GM23248 (cell line): ENCODE measurements around the gene INAFM2.

Experiments
- EZH2 ChIP-seq: fragments of 200-600 bp; sonication (generic); IDR thresholded peaks from 2 replicates; pipeline ENCODE4 v1.6.1; 2018; ENCODE audit warnings: antibody characterized with exemption, mild to moderate bottlenecking; ENCODE audit not compliant: insufficient read depth, poor library complexity, severe bottlenecking
- EZH2phosphoT487 ChIP-seq: fragments of 200-600 bp; sonication (generic); IDR thresholded peaks from 2 replicates; pipeline ENCODE4 v1.6.1; 2018; ENCODE audit warnings: antibody characterized with exemption, moderate library complexity, mild to moderate bottlenecking, low read depth; ENCODE audit not compliant: insufficient read depth

GRCh38 chr15:40369474-40369869, 46.0 kb downstream of the INAFM2 start:
- TF ChIP-seq EZH2phosphoT487 (no peak), EZH2 (no peak)
